HK-2 (cell line): ENCODE measurements around the gene C17orf107.
A peak's percentile ranks its signal among the peaks of the same experiment; 100 is the strongest.

Source experiments
- DNase-seq: peaks from one replicate; pipeline ENCODE4 v3.0.0-alpha.2; 2018; ENCODE audit not compliant: unreplicated experiment

Gene C17orf107

GRCh38 chr17:4948166-4948930 is 49.0 kb downstream of the C17orf107 start, which contains the start of gene PFN1:
Gene PFN1, minus strand, starts transcription at chr17:4948530. Its CDS starts 136 bp downstream, at chr17:4948394.
- peak; percentile 87 for DNase-seq

GRCh38 chr17:4948931-4949320 is 49.6 kb downstream of the C17orf107 start:
- peak; percentile 79 for DNase-seq

GRCh38 chr17:4949321-4950074 is 50.2 kb downstream of the C17orf107 start:
- peak; percentile 89 for DNase-seq

GRCh38 chr17:4950075-4950745 is 50.9 kb downstream of the C17orf107 start:
- DNase-seq, result no peak

GRCh38 chr17:4950746-4951204 is 51.4 kb downstream of the C17orf107 start, which contains the start of gene ENO3:
Gene ENO3, plus strand, starts transcription at chr17:4951119. Its CDS starts 711 bp downstream, at chr17:4951830.
- DNase-seq, result peak; percentile 50

GRCh38 chr17:4951486-4951885 is 52.1 kb downstream of the C17orf107 start:
- no peak for DNase-seq
